Measurements from ENCODE around the gene GUCY1A2. TPM values are rescaled to one million over a fixed set of nuclear protein-coding genes. Genes with fewer than 3 reads are reported as not detected.

Gene GUCY1A2
- total RNA-seq, 1 donor from 2014 or later = 17.8 TPM

- FAIRE-seq (no peak), DNase-seq (ENCODE audit: low read depth) (peak; percentile 78)
- H3K4me1 ChIP-seq (ENCODE audit: insufficient read depth, low read length) = peaks cover 17% of the 10 kb centered on the region
- Mint-ChIP-seq H3K4me1 (ENCODE audit: low read depth, unreplicated experiment) (peaks cover 22% of the 10 kb centered on the region), H3K27ac (ENCODE audit: unreplicated experiment) (peak overlapping the region; percentile 87), H3K27me3 (ENCODE audit: low read depth, unreplicated experiment) (peaks cover 6% of the 10 kb centered on the region), H3K4me3 (ENCODE audit: unreplicated experiment) (peak overlapping the region; percentile 88), H3K9me3 (ENCODE audit: unreplicated experiment) (peaks cover 2% of the 10 kb centered on the region), H3K36me3 (ENCODE audit: low read depth, unreplicated experiment) (no peaks in the 10 kb centered on the region)
- peak overlapping the region; percentile 69 for H3K9ac ChIP-seq (ENCODE audit: low read length)
- no peak overlapping the region for H3K27ac ChIP-seq (ENCODE audit: low read depth, low read length)
- no peaks in the 10 kb centered on the region for H3K79me2 ChIP-seq (ENCODE audit: insufficient read depth, low read length)
- peak overlapping the region; percentile 50 for H3K4me3 ChIP-seq (ENCODE audit: insufficient read depth, low read depth, low read length)
- TF ChIP-seq, protein P1, sequence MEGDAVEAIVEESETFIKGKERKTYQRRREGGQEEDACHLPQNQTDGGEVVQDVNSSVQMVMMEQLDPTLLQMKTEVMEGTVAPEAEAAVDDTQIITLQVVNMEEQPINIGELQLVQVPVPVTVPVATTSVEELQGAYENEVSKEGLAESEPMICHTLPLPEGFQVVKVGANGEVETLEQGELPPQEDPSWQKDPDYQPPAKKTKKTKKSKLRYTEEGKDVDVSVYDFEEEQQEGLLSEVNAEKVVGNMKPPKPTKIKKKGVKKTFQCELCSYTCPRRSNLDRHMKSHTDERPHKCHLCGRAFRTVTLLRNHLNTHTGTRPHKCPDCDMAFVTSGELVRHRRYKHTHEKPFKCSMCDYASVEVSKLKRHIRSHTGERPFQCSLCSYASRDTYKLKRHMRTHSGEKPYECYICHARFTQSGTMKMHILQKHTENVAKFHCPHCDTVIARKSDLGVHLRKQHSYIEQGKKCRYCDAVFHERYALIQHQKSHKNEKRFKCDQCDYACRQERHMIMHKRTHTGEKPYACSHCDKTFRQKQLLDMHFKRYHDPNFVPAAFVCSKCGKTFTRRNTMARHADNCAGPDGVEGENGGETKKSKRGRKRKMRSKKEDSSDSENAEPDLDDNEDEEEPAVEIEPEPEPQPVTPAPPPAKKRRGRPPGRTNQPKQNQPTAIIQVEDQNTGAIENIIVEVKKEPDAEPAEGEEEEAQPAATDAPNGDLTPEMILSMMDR (IDR thresholded peaks at IDR 0.05; ENCODE audit: insufficient read depth, low read depth, low read length) = no peak
- no peak for TF ChIP-seq EZH2 (IDR thresholded peaks at IDR 0.05; ENCODE audit: insufficient read depth, low read length)
- no peaks in the 10 kb centered on the region for H3K36me3 ChIP-seq (ENCODE audit: insufficient read depth, low read length)
- H4K20me1 ChIP-seq (ENCODE audit: insufficient read depth, low read length) = peaks cover 4% of the 10 kb centered on the region
- H3K9me3 ChIP-seq (ENCODE audit: insufficient read depth, low read depth, low read length) = no peaks in the 10 kb centered on the region
- H2AFZ ChIP-seq (ENCODE audit: low read depth, low read length) = peak overlapping the region; percentile 84
- peak overlapping the region; percentile 95 for H3K4me2 ChIP-seq (ENCODE audit: low read length)
- H3K27me3 ChIP-seq (ENCODE audit: insufficient read depth, low read length) = no peaks in the 10 kb centered on the region
Observed at GRCh38 chr11:107018902-107019493, 722 bp upstream of the GUCY1A2 start.

DNA sequence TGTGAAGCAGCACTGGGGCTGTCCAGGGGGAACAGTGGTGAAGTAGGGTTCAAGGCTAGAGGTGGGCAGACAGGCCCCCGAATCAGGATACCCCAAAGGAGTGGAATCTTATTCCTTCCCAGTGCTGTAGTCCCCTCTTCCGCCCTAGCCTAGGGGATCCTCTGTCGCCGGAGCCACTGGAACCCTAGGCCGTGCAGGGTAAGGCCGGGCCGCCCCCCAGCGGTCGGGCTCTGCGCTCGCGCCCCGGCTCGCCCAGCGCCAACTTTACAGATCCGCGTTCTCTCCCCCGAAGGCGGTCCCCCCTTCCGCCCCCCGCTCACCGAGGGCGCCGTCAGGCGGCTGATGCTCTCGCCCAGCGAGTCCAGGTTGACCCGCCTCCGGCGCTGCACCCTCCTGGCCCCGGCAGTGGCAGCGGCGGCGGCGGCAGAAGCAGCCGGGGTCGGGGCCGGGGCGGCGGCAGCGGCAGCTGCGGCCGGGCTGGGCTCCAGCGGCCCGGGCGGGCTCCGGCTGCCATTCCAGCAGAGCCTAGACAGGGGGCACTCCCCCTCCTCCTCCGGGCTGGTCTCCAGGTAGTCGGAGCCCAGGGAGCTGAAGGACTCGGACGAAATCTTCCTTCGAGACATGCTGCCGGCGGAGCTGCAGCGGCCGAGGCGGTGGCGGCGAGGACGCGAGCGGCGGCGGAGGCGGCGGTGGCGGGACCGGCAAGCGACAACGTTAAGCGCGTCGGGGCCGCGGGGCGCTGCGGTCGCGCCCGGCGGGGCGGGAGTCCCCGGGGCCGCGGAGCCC lies 650 bp downstream of the GUCY1A2 start:
- peaks cover 4% of the 10 kb centered on the region for H4K20me1 ChIP-seq (ENCODE audit: insufficient read depth, low read length)
- H3K4me2 ChIP-seq (ENCODE audit: low read length) = peak overlapping the region; percentile 95
- H3K4me1 Mint-ChIP-seq (ENCODE audit: low read depth, unreplicated experiment) = peaks cover 27% of the 10 kb centered on the region
- TF ChIP-seq EZH2 (IDR thresholded peaks at IDR 0.05; ENCODE audit: insufficient read depth, low read length) = peak; percentile 63
- TF ChIP-seq, protein P1 (IDR thresholded peaks at IDR 0.05; ENCODE audit: insufficient read depth, low read depth, low read length) = peak; percentile 30
- DNase-seq (ENCODE audit: low read depth) (peak; percentile 22), FAIRE-seq (no peak)
- H3K27me3 ChIP-seq (ENCODE audit: insufficient read depth, low read length) = no peaks in the 10 kb centered on the region
- H3K27ac ChIP-seq (ENCODE audit: low read depth, low read length) = no peak overlapping the region
- no peaks in the 10 kb centered on the region for H3K36me3 ChIP-seq (ENCODE audit: insufficient read depth, low read length)
- no peaks in the 10 kb centered on the region for H3K79me2 ChIP-seq (ENCODE audit: insufficient read depth, low read length)
- H3K36me3 Mint-ChIP-seq (ENCODE audit: low read depth, unreplicated experiment) = no peaks in the 10 kb centered on the region
- H3K4me1 ChIP-seq (ENCODE audit: insufficient read depth, low read length) = peaks cover 17% of the 10 kb centered on the region
- H3K27ac Mint-ChIP-seq (ENCODE audit: unreplicated experiment) = peak overlapping the region; percentile 59
- H3K9me3 Mint-ChIP-seq (ENCODE audit: unreplicated experiment) = peaks cover 2% of the 10 kb centered on the region
- H3K9ac ChIP-seq (ENCODE audit: low read length) = peak overlapping the region; percentile 69
- H3K9me3 ChIP-seq (ENCODE audit: insufficient read depth, low read depth, low read length) = no peaks in the 10 kb centered on the region
- H3K4me3 Mint-ChIP-seq (ENCODE audit: unreplicated experiment) = peak overlapping the region; percentile 90
- H3K27me3 Mint-ChIP-seq (ENCODE audit: low read depth, unreplicated experiment) = peaks cover 6% of the 10 kb centered on the region
- H3K4me3 ChIP-seq (ENCODE audit: insufficient read depth, low read depth, low read length) = peak overlapping the region; percentile 49
- H2AFZ ChIP-seq (ENCODE audit: low read depth, low read length) = peak overlapping the region; percentile 63

Measured in astrocyte (in vitro differentiated cells and primary cell).